Kidney (tissue), 14 donors: Measurements from ENCODE around the gene UNC13A. TPM values are rescaled to one million over a fixed set of nuclear protein-coding genes. Genes with fewer than 3 reads are reported as not detected.

Source experiments
- DNase-seq, 5 donors: peaks; one replicate each; pipeline ENCODE4 v3.0.0-alpha.2; 2013 to 2020
- FAIRE-seq: peaks from 2 replicates; lab custom pipeline; 2012; peaks lifted over from hg19 to GRCh38; lab: Jason Lieb, UNC
- H3K27ac ChIP-seq, 2 donors: one replicate each; pipeline ENCODE4 v1.7.0; 2013; ENCODE audit warnings: low read depth in 2 of 2, low read length in 2 of 2, inconsistent platforms in 1 of 2
- H3K27me3 ChIP-seq: one replicate; pipeline ENCODE4 v1.7.1; 2013; ENCODE audit warnings: low read length, inconsistent platforms; ENCODE audit not compliant: control insufficient read depth, insufficient read depth
- H3K36me3 ChIP-seq, 3 donors: one replicate each; pipeline versions ENCODE4 v1.7.0 to v1.7.1; 2013; ENCODE audit warnings: low read length in 3 of 3, control low read depth in 1 of 3, inconsistent platforms in 1 of 3; ENCODE audit not compliant: insufficient read depth in 3 of 3, control insufficient read depth in 2 of 3
- H3K4me1 ChIP-seq, 3 donors: one replicate each; pipeline versions ENCODE4 v1.7.0 to v1.7.1; 2013; ENCODE audit warnings: low read length in 3 of 3, inconsistent platforms in 1 of 3, low read depth in 1 of 3; ENCODE audit not compliant: control insufficient read depth in 2 of 3, insufficient read depth in 2 of 3
- H3K4me3 ChIP-seq, 3 donors: one replicate each; pipeline versions ENCODE4 v1.7.0 to v1.8.1; 2013; ENCODE audit warnings: low read length in 3 of 3, control low read depth in 1 of 3, inconsistent platforms in 1 of 3
- H3K9ac ChIP-seq, 3 donors: one replicate each; pipeline versions ENCODE4 v1.7.0 to v1.7.1; 2013; ENCODE audit warnings: low read length in 3 of 3, control low read depth in 1 of 3, inconsistent platforms in 1 of 3
- H3K9me3 ChIP-seq, 3 donors: one replicate each; pipeline versions ENCODE4 v1.7.0 to v1.7.1; 2013; ENCODE audit warnings: low read length in 3 of 3, control low read depth in 1 of 3, inconsistent platforms in 1 of 3; ENCODE audit not compliant: control insufficient read depth in 2 of 3, insufficient read depth in 1 of 3
- CTCF ChIP-seq: IDR thresholded peaks from 3 replicates; pipeline ENCODE4 v1.5.1; 2012; ENCODE audit warnings: mild to moderate bottlenecking, moderate library complexity, borderline replicate concordance; ENCODE audit not compliant: insufficient read depth; ENCODE audit errors: extremely low read depth
- intact Hi-C: fragments of 100-400 bp; cut with DNase I; formaldehyde crosslinking; loops from one replicate; pipeline ENCODE4 v1.11.1; 2022
- polyA plus RNA-seq: library from polyadenylated mRNA; stranded (reverse); fragments of 350-450 nt; fragmentation: Illumina TruSeq; extraction: RNeasy Lipid Tissue Mini Kit (QIAGEN cat#74804); gene quantifications from one replicate; pipeline ENCODE4 v1.2.3, GENCODE V29; 2014; ENCODE audit warnings: low read depth, low replicate concordance; ENCODE audit not compliant: insufficient read depth
- total RNA-seq: library from RNA; stranded (reverse); fragmentation: NEBNext Ultra II Directional; extraction: Animal tissue kit (Norgen Biotek cat#: 25700); gene quantifications from one replicate; pipeline ENCODE4 v1.2.1, GENCODE V29; 2021
- donor health status: control.
- donor health status: control.
- donor health status: control.
- donor health status: control.
- donor health status: control.
- donor health status: DM: yes; HTN: yes; CAD: no.
- donor health status: Normal renal cell carcinoma (clear cell type).

UNC13A gene
- total and polyA plus RNA-seq, 2 donors from 2014 or later, result 0.06 to 2.2 TPM

GRCh38 chr19:17560205-17560595, 128.0 kb downstream of the UNC13A start:
- H3K27ac ChIP-seq, result no peak overlapping the region
- H3K36me3 ChIP-seq, result no peaks in the 10 kb centered on the region
- no peaks in the 10 kb centered on the region for H3K27me3 ChIP-seq
- H3K4me1 ChIP-seq, result peaks cover 0 to 3% (median 0%) of the 10 kb centered on the region in 3 donors
- DNase-seq, result no peak
- H3K4me3 ChIP-seq, result no peak overlapping the region
- no peak overlapping the region for H3K9ac ChIP-seq
- H3K9me3 ChIP-seq, result no peaks in the 10 kb centered on the region
- intact Hi-C loops, result no loop called here
- FAIRE-seq, result no peak
- no peak for TF ChIP-seq CTCF

DNA sequence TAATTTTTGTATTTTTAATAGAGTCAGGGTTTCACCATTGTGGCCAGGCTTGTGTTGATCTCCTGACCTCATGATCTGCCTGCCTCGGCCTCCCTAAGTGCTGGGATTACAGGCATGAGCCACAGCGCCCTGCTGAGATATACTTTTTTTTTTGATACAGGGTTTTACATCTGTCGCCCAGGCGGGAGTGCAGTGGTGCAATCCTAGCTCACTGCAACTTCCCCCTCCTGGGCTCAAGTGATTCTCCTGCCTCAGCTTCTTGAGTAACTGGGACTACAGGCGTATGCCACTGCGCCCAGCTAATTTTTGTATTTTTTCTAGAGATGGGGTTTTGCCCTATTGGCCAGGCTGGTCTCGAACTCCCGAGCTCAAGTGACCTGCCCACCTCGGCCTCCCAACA, 130.7 kb downstream of the UNC13A start:
- no peaks in the 10 kb centered on the region for H3K27me3 ChIP-seq
- no peak overlapping the region for H3K9ac ChIP-seq
- intact Hi-C loops, result no loop called here
- FAIRE-seq (no peak), DNase-seq (no peak)
- TF ChIP-seq CTCF, result no peak
- no peak overlapping the region for H3K4me3 ChIP-seq
- H3K27ac ChIP-seq, result no peak overlapping the region
- no peaks in the 10 kb centered on the region for H3K36me3 ChIP-seq
- no peaks in the 10 kb centered on the region for H3K9me3 ChIP-seq
- peaks cover 0 to 6% (median 0%) of the 10 kb centered on the region in 3 donors for H3K4me1 ChIP-seq

- DNase-seq, result no peak
- Histone ChIP-seq H3K36me3 (no peaks in the 10 kb centered on the region), H3K9ac (no peak overlapping the region), H3K27ac (no peak overlapping the region), H3K4me1 (peaks cover 0 to 6% (median 0%) of the 10 kb centered on the region in 3 donors), H3K9me3 (no peaks in the 10 kb centered on the region), H3K4me3 (no peak overlapping the region), H3K27me3 (no peaks in the 10 kb centered on the region)
- intact Hi-C loops, result no loop called here
- FAIRE-seq, result no peak
- no peak for TF ChIP-seq CTCF
Observed at GRCh38 chr19:17556995-17557394, 131.2 kb downstream of the UNC13A start.
